ENCODE measurements around the gene RACGAP1.
"Not testable (repeated sequence)": the region's sequence is repeated elsewhere in the genome, so short reads cannot be mapped to it uniquely, and the experiment has no call there.

The RACGAP1 gene

DNA sequence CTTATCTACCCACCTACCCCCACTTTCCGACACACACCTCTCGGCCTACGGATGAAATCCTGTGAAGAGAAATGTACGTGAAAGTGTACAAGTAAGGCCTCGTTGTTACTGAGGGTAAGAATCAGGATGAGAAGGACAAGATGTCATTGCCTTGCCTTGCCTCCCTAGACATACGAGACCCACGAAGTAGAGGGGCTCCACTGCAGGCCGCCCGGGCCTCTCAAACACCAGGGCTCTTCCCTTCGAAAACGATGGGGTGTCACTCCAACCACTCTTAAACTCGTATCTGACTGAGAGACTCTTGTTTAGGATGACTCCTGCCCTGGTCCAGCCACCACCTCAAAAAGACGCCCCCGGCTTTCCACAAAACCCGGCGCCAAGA lies 498 bp downstream of the RACGAP1 start:
- DNase-seq, result no peak

DNA sequence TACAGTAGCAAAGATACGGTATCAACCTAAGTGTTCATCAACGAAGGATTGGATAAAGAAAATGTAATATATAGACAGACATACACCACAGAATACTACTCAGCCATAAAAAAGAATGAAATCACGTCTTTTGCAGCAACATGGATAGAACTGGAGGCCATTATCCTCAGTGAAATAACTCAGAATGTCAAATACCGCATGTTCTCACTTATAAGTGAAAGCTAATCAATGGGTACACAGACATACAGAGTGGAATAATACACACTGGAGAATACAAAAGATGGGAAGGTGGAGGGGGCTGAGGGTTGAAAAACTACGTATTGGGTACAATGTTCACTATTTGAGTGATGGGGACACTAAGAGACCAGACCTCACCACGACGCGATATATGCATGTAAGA lies 1.1 kb downstream of the RACGAP1 start:
- DNase-seq, result no peak

DNA sequence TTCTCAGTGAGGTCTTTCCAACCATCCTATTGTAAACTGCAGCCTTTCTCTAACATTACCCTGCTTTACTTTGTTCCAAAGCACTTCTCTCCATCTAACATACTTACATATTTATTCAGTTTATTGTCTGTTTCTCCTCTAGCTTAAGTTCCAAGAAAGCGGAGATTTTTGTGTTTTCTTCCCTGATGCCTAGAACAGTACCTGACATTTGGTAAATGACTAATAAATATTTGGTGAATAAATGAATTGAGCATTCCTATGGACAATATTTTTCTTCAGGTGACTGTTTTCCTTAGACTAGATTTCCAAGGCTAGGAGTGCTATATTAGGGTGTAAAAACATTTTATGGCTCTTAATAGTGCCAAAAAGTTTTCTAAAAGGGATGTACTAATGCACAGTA lies 2.4 kb downstream of the RACGAP1 start:
- DNase-seq, result no peak

GRCh38 chr12:50021031-50021430 lies 4.3 kb downstream of the RACGAP1 start:
- DNase-seq, result no peak

- no peak for DNase-seq
These were observed 5.8 kb downstream of the RACGAP1 start for GRCh38 chr12:50019524-50019923.

DNA sequence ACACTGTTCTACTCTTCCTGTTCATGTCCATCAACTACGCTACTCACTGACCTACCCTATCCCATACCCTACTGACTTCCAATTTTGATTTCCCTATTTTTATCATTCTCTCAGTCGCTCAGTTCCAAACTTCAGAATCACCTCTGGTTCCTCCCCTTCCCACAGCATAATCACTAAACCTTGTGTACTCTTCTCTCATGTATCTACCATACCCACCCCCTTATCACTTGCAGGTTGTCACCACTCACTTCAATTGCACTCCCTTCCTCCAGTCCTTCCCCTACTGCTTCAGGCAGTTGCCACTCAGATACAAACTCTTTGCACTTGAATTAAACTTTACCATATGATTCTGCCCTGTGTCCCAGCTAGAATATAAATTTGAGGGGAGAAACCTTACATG lies 6.3 kb downstream of the RACGAP1 start:
- no peak for DNase-seq

GRCh38 chr12:50018154-50018553 lies 7.1 kb downstream of the RACGAP1 start:
- DNase-seq, result no peak

- no peak for DNase-seq
These were observed 7.7 kb downstream of the RACGAP1 start for GRCh38 chr12:50017641-50018040.

- peak; percentile 52 for DNase-seq
These were observed 8.5 kb downstream of the RACGAP1 start for GRCh38 chr12:50016501-50017475.

- no peak for DNase-seq
These were observed 11.0 kb downstream of the RACGAP1 start for GRCh38 chr12:50014342-50014741.

DNA sequence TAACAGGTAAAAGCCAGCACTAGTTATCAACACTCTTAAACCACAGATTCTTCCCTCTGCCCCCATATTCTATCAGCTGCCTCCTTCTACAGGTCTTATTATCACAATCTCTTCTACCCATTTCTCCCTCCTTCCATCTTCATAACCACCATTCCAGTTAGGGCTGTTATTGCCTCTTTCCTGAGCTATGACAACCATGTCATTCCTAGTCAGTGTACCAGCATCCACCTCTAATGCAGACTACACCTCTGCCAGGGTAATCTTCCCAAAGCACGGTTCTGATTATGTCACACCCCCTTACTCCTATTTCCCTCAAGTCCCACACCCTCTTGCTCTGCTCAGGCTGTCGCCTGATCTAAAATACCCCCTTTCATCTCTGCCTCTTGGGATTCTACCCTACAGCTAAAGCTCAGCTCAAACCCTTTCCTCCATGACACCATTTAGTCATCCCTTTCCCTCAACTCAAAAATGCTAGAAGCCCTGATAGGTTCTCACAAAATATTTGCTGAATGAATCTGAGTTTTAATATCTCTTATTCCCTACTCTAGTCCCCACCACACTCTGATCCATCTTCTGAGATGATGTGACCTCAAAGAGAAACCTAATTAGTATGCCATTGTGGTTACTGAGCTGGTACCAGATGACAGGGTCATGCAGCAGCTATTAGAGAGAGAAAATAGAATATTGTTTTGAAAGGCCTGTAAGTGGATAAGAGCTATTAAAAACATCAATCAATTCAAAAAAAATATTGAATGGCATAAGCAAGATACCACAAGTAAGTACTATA lies 11.7 kb downstream of the RACGAP1 start:
- DNase-seq, result no peak

- no peak for DNase-seq
These were observed 18.4 kb downstream of the RACGAP1 start for GRCh38 chr12:50006754-50007442.

DNA sequence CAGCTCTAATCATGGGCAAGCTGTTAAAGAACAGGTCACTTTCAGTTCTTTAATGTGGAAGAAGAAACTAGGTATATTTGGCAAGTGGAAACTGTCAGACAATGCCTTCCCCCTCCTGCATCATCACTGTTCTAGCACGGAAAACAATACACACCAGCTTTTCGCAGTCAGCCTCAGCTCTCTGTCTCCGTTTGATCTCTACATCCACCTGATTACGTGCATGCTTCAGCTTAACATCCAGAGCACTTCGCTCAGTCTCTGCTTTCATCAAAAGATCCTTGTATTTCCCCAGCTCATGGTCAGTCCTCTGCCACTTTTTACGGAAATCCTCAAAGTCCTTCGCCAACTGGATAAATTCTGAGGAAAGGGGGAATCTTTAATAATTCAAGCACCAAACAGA lies 19.0 kb downstream of the RACGAP1 start:
- DNase-seq, result no peak

DNA sequence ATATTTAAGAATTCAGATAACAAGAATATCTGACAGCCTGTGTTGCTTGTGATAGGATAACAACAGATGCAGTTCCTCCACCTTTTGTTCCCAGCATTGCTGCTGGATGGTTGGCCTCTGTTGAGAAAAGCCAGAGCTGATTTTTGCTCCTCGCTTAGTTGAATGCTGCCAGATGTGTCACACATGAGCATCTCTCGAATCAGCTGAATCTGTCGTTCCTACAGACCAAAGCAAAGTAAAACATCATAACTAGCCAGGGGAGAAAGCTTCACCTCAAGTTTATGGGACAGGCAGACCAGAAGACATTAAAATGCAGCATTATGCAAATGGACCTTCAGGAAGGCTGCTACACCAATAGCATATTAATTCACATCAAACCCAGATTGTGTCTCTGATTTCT lies 20.1 kb downstream of the RACGAP1 start:
- DNase-seq, result no peak

- no peak for DNase-seq
These were observed 20.6 kb downstream of the RACGAP1 start for GRCh38 chr12:50004696-50005095.

DNA sequence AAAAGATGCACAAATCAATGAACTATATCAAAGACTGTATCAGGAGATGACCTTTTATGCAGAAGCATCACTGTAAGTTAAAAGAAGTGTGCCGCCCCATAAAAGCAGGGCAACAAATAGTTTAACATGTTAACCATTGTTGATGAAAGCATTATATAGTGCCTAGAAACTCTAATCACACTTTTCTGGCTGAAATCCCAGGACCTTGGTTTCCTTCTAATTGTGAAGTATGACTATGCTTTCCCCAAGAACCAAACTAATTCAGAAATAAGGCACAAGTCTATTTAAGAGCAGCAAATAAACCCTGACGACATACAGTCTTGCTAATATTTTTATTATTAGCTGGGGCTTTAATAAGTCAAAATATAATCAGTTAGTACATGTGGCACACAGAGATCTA lies 21.7 kb downstream of the RACGAP1 start:
- DNase-seq, result no peak

GRCh38 chr12:49998453-49998852 lies 26.8 kb downstream of the RACGAP1 start:
- DNase-seq, result no peak

GRCh38 chr12:49990273-49990672 lies 35.0 kb downstream of the RACGAP1 start:
- DNase-seq, result no peak

- DNase-seq, result not testable (repeated sequence)
These were observed 35.9 kb downstream of the RACGAP1 start for GRCh38 chr12:49989400-49989799.

- DNase-seq, result no peak
These were observed 37.5 kb downstream of the RACGAP1 start for GRCh38 chr12:49987625-49988303.

DNA sequence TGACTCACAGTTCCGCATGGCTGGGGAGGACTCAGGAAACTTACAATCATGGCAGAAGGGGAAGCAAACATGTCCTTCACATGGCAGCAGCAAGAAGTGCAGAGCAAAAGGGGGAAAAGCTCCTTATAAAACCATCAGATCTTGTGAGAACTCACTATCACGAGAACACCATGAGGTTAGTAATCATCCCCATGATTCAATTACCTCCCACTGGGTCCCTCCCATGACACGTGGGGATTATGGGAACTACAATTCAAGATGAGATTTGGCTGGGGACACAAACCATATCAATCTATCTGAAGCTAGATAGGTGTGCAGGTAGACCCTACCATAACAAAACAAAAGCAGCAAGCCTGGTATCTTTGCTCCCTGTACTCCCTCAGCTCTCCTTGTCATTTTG lies 38.8 kb downstream of the RACGAP1 start:
- DNase-seq, result not testable (repeated sequence)

DNA sequence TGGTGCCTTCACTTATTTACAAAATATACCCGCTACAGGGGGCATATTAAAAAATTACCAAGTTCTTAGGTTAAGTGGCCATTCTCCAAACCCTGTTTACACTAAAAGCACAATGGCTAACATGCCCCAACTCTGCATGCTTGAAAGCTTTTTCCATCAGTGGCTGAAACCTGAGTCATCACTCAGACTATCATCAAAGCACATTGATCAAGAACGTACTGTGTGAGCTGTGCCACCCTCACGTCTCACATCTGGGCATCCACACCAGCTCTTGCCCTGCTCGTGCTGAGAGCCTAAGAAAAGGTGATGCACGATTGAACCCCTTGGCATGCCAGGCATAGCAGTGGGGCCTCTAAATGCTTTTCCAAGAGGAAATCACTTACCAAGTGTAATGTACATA lies 39.3 kb downstream of the RACGAP1 start:
- DNase-seq, result no peak
